ENCODE measurements around the gene MUC5B.

DNA sequence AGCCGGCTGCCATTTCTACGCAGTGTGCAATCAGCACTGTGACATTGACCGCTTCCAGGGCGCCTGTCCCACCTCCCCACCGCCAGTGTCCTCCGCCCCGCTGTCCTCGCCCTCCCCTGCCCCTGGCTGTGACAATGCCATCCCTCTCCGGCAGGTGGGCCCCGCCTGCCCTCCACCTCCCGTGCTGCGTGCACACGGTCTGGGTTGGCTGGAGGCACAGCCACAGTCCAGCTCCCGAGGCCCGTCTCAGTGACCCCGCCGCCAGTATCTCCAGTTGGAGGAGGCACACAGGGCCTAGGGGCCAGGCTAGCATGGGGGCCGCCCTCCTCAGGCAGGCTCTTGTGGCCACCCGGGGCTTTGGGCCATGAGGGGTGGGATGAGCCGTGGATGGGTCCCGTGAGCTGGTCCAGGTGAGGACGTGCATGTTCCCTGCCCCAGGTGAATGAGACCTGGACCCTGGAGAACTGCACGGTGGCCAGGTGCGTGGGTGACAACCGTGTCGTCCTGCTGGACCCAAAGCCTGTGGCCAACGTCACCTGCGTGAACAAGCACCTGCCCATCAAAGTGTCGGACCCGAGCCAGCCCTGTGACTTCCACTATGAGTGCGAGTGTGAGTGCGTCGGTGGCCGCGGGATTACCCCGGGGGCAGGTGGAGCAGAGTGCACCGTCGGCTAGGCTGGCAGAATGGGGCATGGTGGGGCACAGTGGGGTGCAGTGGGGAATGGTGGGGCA is 29.7 kb downstream of the MUC5B start:
- TF ChIP-seq, protein P1, sequence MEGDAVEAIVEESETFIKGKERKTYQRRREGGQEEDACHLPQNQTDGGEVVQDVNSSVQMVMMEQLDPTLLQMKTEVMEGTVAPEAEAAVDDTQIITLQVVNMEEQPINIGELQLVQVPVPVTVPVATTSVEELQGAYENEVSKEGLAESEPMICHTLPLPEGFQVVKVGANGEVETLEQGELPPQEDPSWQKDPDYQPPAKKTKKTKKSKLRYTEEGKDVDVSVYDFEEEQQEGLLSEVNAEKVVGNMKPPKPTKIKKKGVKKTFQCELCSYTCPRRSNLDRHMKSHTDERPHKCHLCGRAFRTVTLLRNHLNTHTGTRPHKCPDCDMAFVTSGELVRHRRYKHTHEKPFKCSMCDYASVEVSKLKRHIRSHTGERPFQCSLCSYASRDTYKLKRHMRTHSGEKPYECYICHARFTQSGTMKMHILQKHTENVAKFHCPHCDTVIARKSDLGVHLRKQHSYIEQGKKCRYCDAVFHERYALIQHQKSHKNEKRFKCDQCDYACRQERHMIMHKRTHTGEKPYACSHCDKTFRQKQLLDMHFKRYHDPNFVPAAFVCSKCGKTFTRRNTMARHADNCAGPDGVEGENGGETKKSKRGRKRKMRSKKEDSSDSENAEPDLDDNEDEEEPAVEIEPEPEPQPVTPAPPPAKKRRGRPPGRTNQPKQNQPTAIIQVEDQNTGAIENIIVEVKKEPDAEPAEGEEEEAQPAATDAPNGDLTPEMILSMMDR (IDR thresholded peaks at IDR 0.05) = no peak
- no peak for TF ChIP-seq POLR2A (IDR thresholded peaks at IDR 0.05)

Data from testis (tissue), 2 donors.